GM10248 (cell line): ENCODE measurements around the gene NUP205.

Source experiments
- CTCF ChIA-PET: fragments of 300-600 bp; sonication (Branson Sonifier 250); formaldehyde crosslinking; extraction: SDS; loops from one replicate; lab custom pipeline; 2021; ENCODE audit warnings: antibody characterized with exemption; lab: Yijun Ruan, JAX
- POLR2A ChIA-PET: fragments of 350-650 bp; sonication (Branson Sonifier 250); formaldehyde crosslinking; extraction: SDS; loops from one replicate; lab custom pipeline; 2020; ENCODE audit warnings: antibody characterized with exemption; lab: Yijun Ruan, JAX
- DNase-seq: peaks from one replicate; pipeline ENCODE4 v3.0.0; 2012; ENCODE audit errors: extremely low spot score
- CTCF ChIP-seq: IDR thresholded peaks from 2 replicates; pipeline ENCODE4 v1.5.1; 2012; ENCODE audit warnings: mild to moderate bottlenecking, low read depth; ENCODE audit errors: extremely low read depth, missing control alignments, control extremely low read depth

Gene NUP205

GRCh38 chr7:135575296-135575695, 17.6 kb downstream of the NUP205 start:
- ChIA-PET CTCF (interaction anchor here (0.8 to 4.0 kb wide), 4 partner anchors 13 to 300 kb away, joined by 4 to 24 read pairs (median 8); no protein-coding TSS in a partner anchor), POLR2A (interaction anchor here (0.7 kb wide), 1 partner anchor 626 kb away, joined by 3 read pairs; no protein-coding TSS in a partner anchor)
- TF ChIP-seq CTCF, result no peak
- no peak for DNase-seq

DNA sequence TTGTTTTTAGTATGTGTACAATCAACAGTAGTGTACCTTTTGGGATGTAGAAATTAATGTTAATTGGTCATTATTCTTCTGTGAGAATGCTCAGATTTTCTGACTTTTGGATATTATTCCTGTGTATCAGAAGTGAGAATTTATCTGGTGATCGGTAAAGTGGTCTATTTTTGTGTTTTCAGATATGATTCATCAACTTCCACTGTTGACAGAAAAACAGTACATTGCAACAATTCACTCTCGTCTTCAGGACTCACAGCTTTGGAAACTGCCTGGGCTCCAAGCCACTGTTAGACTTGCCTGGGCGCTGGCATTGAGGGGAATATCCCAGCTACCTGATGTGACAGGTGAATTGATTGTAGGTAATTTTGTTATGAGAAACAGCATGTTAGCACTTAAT, 20.9 kb downstream of the NUP205 start:
- DNase-seq, result no peak
- no peak for TF ChIP-seq CTCF
- CTCF ChIA-PET, result interaction anchor here (3.4 to 4.0 kb wide), 2 partner anchors 10 to 304 kb away, joined by 10 to 24 read pairs; no protein-coding TSS in a partner anchor
- POLR2A ChIA-PET, result no interaction called here

- no peak for TF ChIP-seq CTCF
- no peak for DNase-seq
- POLR2A ChIA-PET, result no interaction called here
- CTCF ChIA-PET, result no interaction called here
Measured at GRCh38 chr7:135584362-135585353, 26.9 kb downstream of the NUP205 start.

- DNase-seq, result no peak
- ChIA-PET CTCF (interaction anchor here (0.9 to 2.4 kb wide), 5 partner anchors 9 to 72 kb away, joined by 3 to 7 read pairs (median 5); no protein-coding TSS in a partner anchor), POLR2A (no interaction called here)
- TF ChIP-seq CTCF, result no peak
Measured at GRCh38 chr7:135597181-135597925, 39.6 kb downstream of the NUP205 start.

GRCh38 chr7:135597926-135598305, 40.2 kb downstream of the NUP205 start:
- CTCF ChIA-PET, result interaction anchor here (1.1 to 2.4 kb wide), 4 partner anchors 10 to 48 kb away, joined by 4 to 7 read pairs (median 5); no protein-coding TSS in a partner anchor
- DNase-seq, result no peak
- TF ChIP-seq CTCF, result no peak
- POLR2A ChIA-PET, result no interaction called here

DNA sequence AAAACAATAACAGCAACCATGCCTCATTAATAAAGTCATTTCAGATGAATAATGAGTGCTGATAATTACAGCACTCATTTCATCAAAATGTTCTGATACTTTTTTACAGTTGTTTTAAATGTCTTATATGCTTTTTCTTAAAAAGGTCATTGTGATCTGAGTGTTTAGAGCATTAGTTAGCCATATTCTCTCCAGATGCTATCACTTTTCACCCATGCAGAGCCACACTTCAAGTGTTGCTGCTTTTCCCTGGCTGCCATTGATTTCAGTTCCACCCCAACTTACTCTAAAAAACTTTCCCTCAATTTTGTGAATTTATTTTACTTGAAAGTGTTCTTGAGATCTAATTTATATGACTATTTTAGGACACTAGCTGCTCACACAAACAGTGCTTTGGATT, 41.8 kb downstream of the NUP205 start:
- CTCF ChIA-PET, result interaction anchor here (1.1 to 1.2 kb wide), 3 partner anchors 15 to 324 kb away, joined by 3 read pairs; no protein-coding TSS in a partner anchor
- DNase-seq, result no peak
- no peak for TF ChIP-seq CTCF
- POLR2A ChIA-PET, result no interaction called here
